ENCODE measurements around the gene ZFYVE9.

DNA sequence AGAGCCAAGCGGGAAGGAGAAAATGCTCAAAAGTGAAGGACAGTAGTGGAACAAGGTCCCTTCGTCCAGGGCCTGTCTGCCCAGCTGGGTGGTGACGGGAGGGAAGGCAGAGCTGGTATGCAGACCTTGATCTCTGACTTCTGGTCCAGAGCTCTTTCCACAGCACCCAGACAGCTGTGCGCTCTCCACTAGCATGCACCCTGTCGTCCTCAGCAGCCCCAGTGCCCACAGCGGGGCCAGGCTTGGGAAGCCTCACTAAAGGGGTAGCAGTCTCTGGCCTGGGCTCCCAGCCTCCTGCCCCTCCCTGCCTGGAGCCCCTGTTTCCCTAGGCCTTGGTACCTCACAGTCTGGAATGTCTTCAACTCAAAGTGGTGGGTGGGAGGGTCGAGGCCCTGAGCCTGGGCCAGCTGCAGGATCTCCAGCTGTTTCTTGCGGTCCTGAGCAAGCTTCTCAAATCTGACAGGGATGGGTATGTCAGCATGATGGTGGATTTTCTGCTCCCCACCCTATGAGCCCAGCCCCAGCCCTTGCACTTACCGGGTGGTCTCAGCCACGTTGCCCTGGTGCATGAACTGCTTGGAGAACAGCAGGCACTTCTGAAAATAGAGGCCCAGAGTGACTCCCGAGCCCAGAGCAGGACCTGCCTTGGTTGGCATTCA lies 214.1 kb downstream of the ZFYVE9 start:
- TF ChIP-seq POLR2A (IDR thresholded peaks at IDR 0.05) = no peak
- TF ChIP-seq, protein P1, sequence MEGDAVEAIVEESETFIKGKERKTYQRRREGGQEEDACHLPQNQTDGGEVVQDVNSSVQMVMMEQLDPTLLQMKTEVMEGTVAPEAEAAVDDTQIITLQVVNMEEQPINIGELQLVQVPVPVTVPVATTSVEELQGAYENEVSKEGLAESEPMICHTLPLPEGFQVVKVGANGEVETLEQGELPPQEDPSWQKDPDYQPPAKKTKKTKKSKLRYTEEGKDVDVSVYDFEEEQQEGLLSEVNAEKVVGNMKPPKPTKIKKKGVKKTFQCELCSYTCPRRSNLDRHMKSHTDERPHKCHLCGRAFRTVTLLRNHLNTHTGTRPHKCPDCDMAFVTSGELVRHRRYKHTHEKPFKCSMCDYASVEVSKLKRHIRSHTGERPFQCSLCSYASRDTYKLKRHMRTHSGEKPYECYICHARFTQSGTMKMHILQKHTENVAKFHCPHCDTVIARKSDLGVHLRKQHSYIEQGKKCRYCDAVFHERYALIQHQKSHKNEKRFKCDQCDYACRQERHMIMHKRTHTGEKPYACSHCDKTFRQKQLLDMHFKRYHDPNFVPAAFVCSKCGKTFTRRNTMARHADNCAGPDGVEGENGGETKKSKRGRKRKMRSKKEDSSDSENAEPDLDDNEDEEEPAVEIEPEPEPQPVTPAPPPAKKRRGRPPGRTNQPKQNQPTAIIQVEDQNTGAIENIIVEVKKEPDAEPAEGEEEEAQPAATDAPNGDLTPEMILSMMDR (IDR thresholded peaks at IDR 0.05 in 8 of 11, conservative IDR thresholded peaks at IDR 0.05 in 3 of 11) = no peak

All from spleen (tissue), 7 donors.